Measurements from ENCODE around the gene WDR27. TPM values are rescaled to one million over a fixed set of nuclear protein-coding genes. Genes with fewer than 3 reads are reported as not detected.

The WDR27 gene
- polyA plus RNA-seq, 2 donors, result 10.3 to 24.0 TPM

DNA sequence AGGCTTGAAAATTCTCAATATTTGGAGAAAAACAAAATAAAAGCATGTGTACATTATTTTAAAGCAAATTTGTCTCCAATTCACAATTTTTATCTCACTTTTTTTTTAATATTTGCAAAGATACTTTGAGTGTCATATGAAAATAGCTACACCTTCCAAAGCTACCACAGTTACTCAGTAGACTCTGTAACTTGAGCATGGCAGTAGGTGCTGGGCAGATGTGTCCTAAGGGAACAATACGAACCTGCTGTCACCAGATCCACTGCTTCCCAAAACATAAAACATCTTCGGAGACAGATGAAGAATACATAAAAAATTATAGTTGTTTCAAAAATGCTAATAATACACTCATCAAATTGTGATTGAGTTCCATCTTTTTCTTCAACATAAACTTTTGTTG is 10.6 kb downstream of the WDR27 start:
- Histone ChIP-seq H3K27ac (ENCODE audit: low read depth in 2 of 2, low read length in 1 of 2) (no peak overlapping the region), H3K36me3 (ENCODE audit: control insufficient read depth in 2 of 2, insufficient read depth in 2 of 2, low read length in 1 of 2) (peaks cover 0 to 2% of the 10 kb centered on the region in 2 donors), H3K9me3 (ENCODE audit: control insufficient read depth in 2 of 2, insufficient read depth in 1 of 2, low read depth in 1 of 2, low read length in 1 of 2) (peaks cover 0 to 3% of the 10 kb centered on the region in 2 donors), H3K27me3 (ENCODE audit: control insufficient read depth in 1 of 2, insufficient read depth in 2 of 2, low read length in 2 of 2) (no peaks in the 10 kb centered on the region), H3K4me1 (ENCODE audit: control insufficient read depth in 2 of 2, insufficient read depth in 2 of 2, low read length in 1 of 2) (no peaks in the 10 kb centered on the region), H3K4me3 (ENCODE audit: low read depth in 1 of 2, low read length in 2 of 2) (no peak overlapping the region)
- 94 to 99% methylated on average over 2 of the region's 2 CpGs for WGBS, 2 donors

GRCh38 chr6:169689287-169689686 is 12.5 kb downstream of the WDR27 start:
- Histone ChIP-seq H3K4me1 (ENCODE audit: control insufficient read depth in 2 of 2, insufficient read depth in 2 of 2, low read length in 1 of 2) (peaks cover under 1 to 2% of the 10 kb centered on the region in 2 donors), H3K4me3 (ENCODE audit: low read depth in 1 of 2, low read length in 2 of 2) (no peak overlapping the region), H3K27ac (ENCODE audit: low read depth in 2 of 2, low read length in 1 of 2) (no peak overlapping the region), H3K27me3 (ENCODE audit: control insufficient read depth in 1 of 2, insufficient read depth in 2 of 2, low read length in 2 of 2) (no peaks in the 10 kb centered on the region), H3K9me3 (ENCODE audit: control insufficient read depth in 2 of 2, insufficient read depth in 1 of 2, low read depth in 1 of 2, low read length in 1 of 2) (peaks cover 0 to 3% of the 10 kb centered on the region in 2 donors), H3K36me3 (ENCODE audit: control insufficient read depth in 2 of 2, insufficient read depth in 2 of 2, low read length in 1 of 2) (peaks cover 0 to 2% of the 10 kb centered on the region in 2 donors)
- WGBS, 2 donors, result 83 to 90% methylated on average over 6 of the region's 6 CpGs

DNA sequence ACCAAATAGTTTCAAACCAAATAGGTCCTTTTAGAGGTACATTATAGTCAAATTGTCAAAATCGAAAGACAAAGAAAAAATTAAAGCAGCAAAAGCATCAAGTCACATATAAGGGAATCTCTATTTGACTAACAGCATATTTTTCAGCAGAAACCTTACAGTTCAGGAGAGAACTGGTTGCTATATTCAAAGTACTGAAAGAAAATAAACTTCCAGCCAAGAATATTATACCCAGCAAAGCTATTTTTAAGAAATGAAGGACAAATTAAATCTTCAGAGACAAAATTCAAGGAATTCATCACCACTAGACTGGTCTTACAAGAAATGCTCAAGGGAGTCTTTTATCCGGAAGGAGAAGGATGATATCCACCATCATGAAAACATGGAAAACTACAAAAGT is 16.0 kb downstream of the WDR27 start:
- H3K4me1 ChIP-seq (ENCODE audit: control insufficient read depth in 2 of 2, insufficient read depth in 2 of 2, low read length in 1 of 2), result peaks cover 3 to 4% of the 10 kb centered on the region in 2 donors
- peaks cover 6 to 7% of the 10 kb centered on the region in 2 donors for H3K36me3 ChIP-seq (ENCODE audit: control insufficient read depth in 2 of 2, insufficient read depth in 2 of 2, low read length in 1 of 2)
- peaks cover 0 to 3% of the 10 kb centered on the region in 2 donors for H3K9me3 ChIP-seq (ENCODE audit: control insufficient read depth in 2 of 2, insufficient read depth in 1 of 2, low read depth in 1 of 2, low read length in 1 of 2)
- H3K27ac ChIP-seq (ENCODE audit: low read depth in 2 of 2, low read length in 1 of 2), result no peak overlapping the region
- no peak overlapping the region for H3K4me3 ChIP-seq (ENCODE audit: low read depth in 1 of 2, low read length in 2 of 2)
- WGBS, 2 donors, result 96 to 97% methylated on average over 2 of the region's 2 CpGs
- H3K27me3 ChIP-seq (ENCODE audit: control insufficient read depth in 1 of 2, insufficient read depth in 2 of 2, low read length in 2 of 2), result no peaks in the 10 kb centered on the region

DNA sequence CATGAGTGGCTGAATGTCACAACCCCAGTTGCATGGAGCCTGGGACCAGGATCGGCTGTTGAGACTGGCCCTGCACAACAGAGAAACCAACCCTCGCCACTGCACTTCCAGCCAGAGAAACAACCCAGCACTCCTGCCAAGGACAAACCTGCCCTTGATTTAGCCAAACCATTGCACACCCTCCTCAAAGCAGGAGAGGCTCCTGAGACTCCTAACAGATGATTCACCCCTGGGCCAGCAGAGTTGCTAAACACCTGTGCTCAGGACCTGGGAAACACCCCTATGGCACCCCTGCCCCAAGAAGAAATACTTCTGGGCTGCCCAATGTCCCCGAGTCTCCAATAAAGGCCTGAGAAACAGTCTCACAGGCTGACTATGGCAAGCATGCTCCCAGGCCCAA is 17.8 kb downstream of the WDR27 start:
- WGBS, 2 donors, result 90% methylated on average over 3 of the region's 3 CpGs

GRCh38 chr6:169678342-169678741 is 23.5 kb downstream of the WDR27 start:
- H3K27me3 ChIP-seq (ENCODE audit: control insufficient read depth in 1 of 2, insufficient read depth in 2 of 2, low read length in 2 of 2), result no peaks in the 10 kb centered on the region
- H3K27ac ChIP-seq (ENCODE audit: low read depth in 2 of 2, low read length in 1 of 2), result no peak overlapping the region
- no peaks in the 10 kb centered on the region for H3K4me1 ChIP-seq (ENCODE audit: control insufficient read depth in 2 of 2, insufficient read depth in 2 of 2, low read length in 1 of 2)
- WGBS, 2 donors, result 82 to 86% methylated on average over 1 of the region's 1 CpG
- no peak overlapping the region for H3K4me3 ChIP-seq (ENCODE audit: low read depth in 1 of 2, low read length in 2 of 2)
- peaks cover 6 to 7% of the 10 kb centered on the region in 2 donors for H3K36me3 ChIP-seq (ENCODE audit: control insufficient read depth in 2 of 2, insufficient read depth in 2 of 2, low read length in 1 of 2)
- H3K9me3 ChIP-seq (ENCODE audit: control insufficient read depth in 2 of 2, insufficient read depth in 1 of 2, low read depth in 1 of 2, low read length in 1 of 2), result no peaks in the 10 kb centered on the region

More for the DNA sequence above, 17.8 kb downstream of the WDR27 start:
- H3K27me3 ChIP-seq (ENCODE audit: control insufficient read depth in 1 of 2, insufficient read depth in 2 of 2, low read length in 2 of 2), result no peaks in the 10 kb centered on the region
- peaks cover 5 to 6% of the 10 kb centered on the region in 2 donors for H3K36me3 ChIP-seq (ENCODE audit: control insufficient read depth in 2 of 2, insufficient read depth in 2 of 2, low read length in 1 of 2)
- H3K9me3 ChIP-seq (ENCODE audit: control insufficient read depth in 2 of 2, insufficient read depth in 1 of 2, low read depth in 1 of 2, low read length in 1 of 2), result no peaks in the 10 kb centered on the region
- peaks cover 3 to 4% of the 10 kb centered on the region in 2 donors for H3K4me1 ChIP-seq (ENCODE audit: control insufficient read depth in 2 of 2, insufficient read depth in 2 of 2, low read length in 1 of 2)
- no peak overlapping the region for H3K4me3 ChIP-seq (ENCODE audit: low read depth in 1 of 2, low read length in 2 of 2)
- peak overlapping the region in 1 of 2 donors; percentile 27 for H3K27ac ChIP-seq (ENCODE audit: low read depth in 2 of 2, low read length in 1 of 2)

- H3K27ac ChIP-seq (ENCODE audit: low read depth in 2 of 2, low read length in 1 of 2), result no peak overlapping the region
- H3K36me3 ChIP-seq (ENCODE audit: control insufficient read depth in 2 of 2, insufficient read depth in 2 of 2, low read length in 1 of 2), result peaks cover 4 to 6% of the 10 kb centered on the region in 2 donors
- WGBS, 2 donors, result 83 to 91% methylated on average over 1 of the region's 1 CpG
- no peaks in the 10 kb centered on the region for H3K9me3 ChIP-seq (ENCODE audit: control insufficient read depth in 2 of 2, insufficient read depth in 1 of 2, low read depth in 1 of 2, low read length in 1 of 2)
- no peaks in the 10 kb centered on the region for H3K27me3 ChIP-seq (ENCODE audit: control insufficient read depth in 1 of 2, insufficient read depth in 2 of 2, low read length in 2 of 2)
- H3K4me3 ChIP-seq (ENCODE audit: low read depth in 1 of 2, low read length in 2 of 2), result no peak overlapping the region
- no peaks in the 10 kb centered on the region for H3K4me1 ChIP-seq (ENCODE audit: control insufficient read depth in 2 of 2, insufficient read depth in 2 of 2, low read length in 1 of 2)
Observed at GRCh38 chr6:169677096-169677495, 24.7 kb downstream of the WDR27 start.

DNA sequence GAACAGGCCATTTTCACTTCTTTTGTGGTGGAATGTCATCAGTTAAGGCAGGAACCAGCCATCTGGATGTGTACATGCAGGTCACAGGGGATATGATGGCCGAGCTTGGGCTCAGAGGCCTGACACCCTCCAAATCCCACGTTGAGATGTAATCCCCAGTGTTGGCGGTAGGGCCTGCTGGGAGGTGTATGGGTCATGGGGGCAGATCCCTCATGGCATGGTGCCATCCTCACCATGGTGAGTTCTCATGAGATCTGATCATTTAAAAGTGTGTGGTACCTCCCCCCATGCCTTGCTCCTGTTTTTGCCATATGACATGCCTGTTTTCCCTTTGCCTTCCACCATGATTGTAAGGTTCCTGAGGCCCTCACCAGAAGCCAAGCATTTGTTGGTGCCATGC is 26.8 kb downstream of the WDR27 start:
- 94 to 97% methylated on average over 3 of the region's 3 CpGs for WGBS, 2 donors
- Histone ChIP-seq H3K9me3 (ENCODE audit: control insufficient read depth in 2 of 2, insufficient read depth in 1 of 2, low read depth in 1 of 2, low read length in 1 of 2) (no peaks in the 10 kb centered on the region), H3K27me3 (ENCODE audit: control insufficient read depth in 1 of 2, insufficient read depth in 2 of 2, low read length in 2 of 2) (no peaks in the 10 kb centered on the region), H3K27ac (ENCODE audit: low read depth in 2 of 2, low read length in 1 of 2) (no peak overlapping the region), H3K4me3 (ENCODE audit: low read depth in 1 of 2, low read length in 2 of 2) (no peak overlapping the region), H3K4me1 (ENCODE audit: control insufficient read depth in 2 of 2, insufficient read depth in 2 of 2, low read length in 1 of 2) (no peaks in the 10 kb centered on the region), H3K36me3 (ENCODE audit: control insufficient read depth in 2 of 2, insufficient read depth in 2 of 2, low read length in 1 of 2) (peaks cover 0 to 10% of the 10 kb centered on the region in 2 donors)

DNA sequence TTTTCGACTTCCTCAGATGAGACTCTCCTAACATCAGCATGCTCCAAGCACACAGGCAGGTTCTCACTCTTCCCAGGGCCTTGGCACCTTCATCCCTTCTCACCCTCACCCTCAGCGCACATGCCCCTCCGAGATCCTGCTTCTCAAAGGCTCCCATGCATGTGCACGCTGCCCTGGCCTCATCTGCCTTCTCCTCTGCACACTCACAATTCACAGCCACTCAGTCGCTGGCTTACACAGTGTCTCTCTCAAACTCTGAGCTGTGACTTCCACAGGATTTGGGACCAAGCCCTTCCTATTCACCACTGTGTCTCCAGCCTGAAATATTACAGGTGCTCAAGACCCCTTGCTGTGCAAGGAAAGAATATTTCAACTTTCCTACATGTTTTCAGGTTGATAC is 30.3 kb downstream of the WDR27 start:
- H3K4me1 ChIP-seq (ENCODE audit: control insufficient read depth in 2 of 2, insufficient read depth in 2 of 2, low read length in 1 of 2), result peaks cover 0 to 3% of the 10 kb centered on the region in 2 donors
- no peak overlapping the region for H3K27ac ChIP-seq (ENCODE audit: low read depth in 2 of 2, low read length in 1 of 2)
- H3K4me3 ChIP-seq (ENCODE audit: low read depth in 1 of 2, low read length in 2 of 2), result no peak overlapping the region
- no peaks in the 10 kb centered on the region for H3K9me3 ChIP-seq (ENCODE audit: control insufficient read depth in 2 of 2, insufficient read depth in 1 of 2, low read depth in 1 of 2, low read length in 1 of 2)
- H3K36me3 ChIP-seq (ENCODE audit: control insufficient read depth in 2 of 2, insufficient read depth in 2 of 2, low read length in 1 of 2), result peaks cover 0 to 23% of the 10 kb centered on the region in 2 donors
- WGBS, 2 donors, result 95 to 98% methylated on average over 5 of the region's 5 CpGs
- H3K27me3 ChIP-seq (ENCODE audit: control insufficient read depth in 1 of 2, insufficient read depth in 2 of 2, low read length in 2 of 2), result no peaks in the 10 kb centered on the region

GRCh38 chr6:169669889-169670288 is 31.9 kb downstream of the WDR27 start:
- Histone ChIP-seq H3K27me3 (ENCODE audit: control insufficient read depth in 1 of 2, insufficient read depth in 2 of 2, low read length in 2 of 2) (no peaks in the 10 kb centered on the region), H3K27ac (ENCODE audit: low read depth in 2 of 2, low read length in 1 of 2) (no peak overlapping the region), H3K4me3 (ENCODE audit: low read depth in 1 of 2, low read length in 2 of 2) (no peak overlapping the region), H3K9me3 (ENCODE audit: control insufficient read depth in 2 of 2, insufficient read depth in 1 of 2, low read depth in 1 of 2, low read length in 1 of 2) (no peaks in the 10 kb centered on the region), H3K4me1 (ENCODE audit: control insufficient read depth in 2 of 2, insufficient read depth in 2 of 2, low read length in 1 of 2) (peaks cover 0 to 3% of the 10 kb centered on the region in 2 donors), H3K36me3 (ENCODE audit: control insufficient read depth in 2 of 2, insufficient read depth in 2 of 2, low read length in 1 of 2) (peaks cover 0 to 29% of the 10 kb centered on the region in 2 donors)
- WGBS, 2 donors, result 65 to 68% methylated on average over 7 of the region's 7 CpGs

GRCh38 chr6:169669147-169669546 is 32.7 kb downstream of the WDR27 start:
- no peak overlapping the region for H3K27ac ChIP-seq (ENCODE audit: low read depth in 2 of 2, low read length in 1 of 2)
- H3K27me3 ChIP-seq (ENCODE audit: control insufficient read depth in 1 of 2, insufficient read depth in 2 of 2, low read length in 2 of 2), result no peaks in the 10 kb centered on the region
- no peaks in the 10 kb centered on the region for H3K9me3 ChIP-seq (ENCODE audit: control insufficient read depth in 2 of 2, insufficient read depth in 1 of 2, low read depth in 1 of 2, low read length in 1 of 2)
- peaks cover 0 to 3% of the 10 kb centered on the region in 2 donors for H3K4me1 ChIP-seq (ENCODE audit: control insufficient read depth in 2 of 2, insufficient read depth in 2 of 2, low read length in 1 of 2)
- H3K36me3 ChIP-seq (ENCODE audit: control insufficient read depth in 2 of 2, insufficient read depth in 2 of 2, low read length in 1 of 2), result peaks cover 0 to 32% of the 10 kb centered on the region in 2 donors
- WGBS, 2 donors, result 78 to 83% methylated on average over 6 of the region's 6 CpGs
- H3K4me3 ChIP-seq (ENCODE audit: low read depth in 1 of 2, low read length in 2 of 2), result no peak overlapping the region

Data from esophagus (tissue), 2 donors.